Measurements from ENCODE around the gene DTX1.

DNA sequence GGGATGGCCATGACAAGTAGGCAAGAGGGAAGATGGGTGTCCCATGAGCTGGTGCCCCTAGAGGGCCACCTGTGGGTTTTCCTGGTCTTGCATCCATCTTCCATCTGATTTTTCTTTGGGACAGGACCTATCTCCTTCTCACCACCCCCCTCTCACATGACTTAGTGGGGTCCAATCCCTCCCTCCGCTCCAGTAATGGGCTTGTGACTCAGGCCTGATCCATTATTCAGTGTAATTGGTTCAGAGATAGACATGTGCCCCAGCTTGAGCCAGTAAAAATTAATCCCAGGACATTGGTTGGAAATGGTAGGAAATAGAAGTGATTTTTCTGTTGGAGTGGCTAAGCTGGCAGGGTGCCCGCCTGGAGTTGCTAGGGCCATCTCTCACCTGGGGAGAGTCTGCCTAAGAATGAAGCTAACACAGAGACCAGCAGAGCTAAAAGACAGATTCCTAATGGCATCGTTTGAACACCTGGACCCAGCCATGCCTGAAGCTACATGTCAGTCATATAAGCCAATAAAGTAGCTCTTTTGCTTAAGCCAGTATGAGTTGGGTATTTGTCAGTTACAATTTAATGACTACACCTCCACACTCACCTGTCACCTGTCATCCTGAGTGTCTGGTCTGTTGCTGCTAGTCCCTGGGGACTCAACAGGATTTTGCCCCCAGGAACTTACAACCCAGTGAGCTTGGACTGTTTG lies 64.3 kb downstream of the DTX1 start:
- TF ChIP-seq, protein P1, sequence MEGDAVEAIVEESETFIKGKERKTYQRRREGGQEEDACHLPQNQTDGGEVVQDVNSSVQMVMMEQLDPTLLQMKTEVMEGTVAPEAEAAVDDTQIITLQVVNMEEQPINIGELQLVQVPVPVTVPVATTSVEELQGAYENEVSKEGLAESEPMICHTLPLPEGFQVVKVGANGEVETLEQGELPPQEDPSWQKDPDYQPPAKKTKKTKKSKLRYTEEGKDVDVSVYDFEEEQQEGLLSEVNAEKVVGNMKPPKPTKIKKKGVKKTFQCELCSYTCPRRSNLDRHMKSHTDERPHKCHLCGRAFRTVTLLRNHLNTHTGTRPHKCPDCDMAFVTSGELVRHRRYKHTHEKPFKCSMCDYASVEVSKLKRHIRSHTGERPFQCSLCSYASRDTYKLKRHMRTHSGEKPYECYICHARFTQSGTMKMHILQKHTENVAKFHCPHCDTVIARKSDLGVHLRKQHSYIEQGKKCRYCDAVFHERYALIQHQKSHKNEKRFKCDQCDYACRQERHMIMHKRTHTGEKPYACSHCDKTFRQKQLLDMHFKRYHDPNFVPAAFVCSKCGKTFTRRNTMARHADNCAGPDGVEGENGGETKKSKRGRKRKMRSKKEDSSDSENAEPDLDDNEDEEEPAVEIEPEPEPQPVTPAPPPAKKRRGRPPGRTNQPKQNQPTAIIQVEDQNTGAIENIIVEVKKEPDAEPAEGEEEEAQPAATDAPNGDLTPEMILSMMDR (IDR thresholded peaks at IDR 0.05 in 4 of 5, conservative IDR thresholded peaks at IDR 0.05 in 1 of 5) = no peak
- no peak for TF ChIP-seq POLR2A (IDR thresholded peaks at IDR 0.05)
